Activated CD8-positive, alpha-beta memory T cell treated with anti-CD3 and anti-CD28 coated beads for 48 hours (primary cell): ENCODE data around the gene BCAT1.

Experiments used
- DNase-seq, 3 experiments: peaks; one replicate each; pipeline ENCODE4 v3.0.0-alpha.2; 2020; ENCODE audit warnings: low read depth in 2 of 3, low spot score in 2 of 3

BCAT1 gene

GRCh38 chr12:24770821-24771220 is 178.1 kb downstream of the BCAT1 start:
- no peak for DNase-seq

DNA sequence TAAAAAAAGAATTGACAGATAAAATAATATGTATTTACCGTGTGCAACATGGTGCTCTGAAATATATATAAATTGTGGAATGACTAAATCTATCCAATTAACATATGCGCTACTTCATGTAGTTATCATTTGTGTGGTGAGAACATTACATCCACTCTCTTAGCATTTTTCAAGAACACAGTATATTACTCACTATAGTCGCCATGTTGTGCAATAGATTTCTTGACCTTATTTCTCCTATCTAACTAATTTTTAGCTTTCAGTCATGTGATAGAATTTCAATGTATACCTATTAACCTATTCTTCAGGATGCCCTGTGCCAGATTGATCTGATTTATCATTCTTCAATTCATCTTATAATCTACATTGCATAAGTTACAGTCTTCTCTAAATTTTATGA is 178.6 kb downstream of the BCAT1 start:
- no peak for DNase-seq

DNA sequence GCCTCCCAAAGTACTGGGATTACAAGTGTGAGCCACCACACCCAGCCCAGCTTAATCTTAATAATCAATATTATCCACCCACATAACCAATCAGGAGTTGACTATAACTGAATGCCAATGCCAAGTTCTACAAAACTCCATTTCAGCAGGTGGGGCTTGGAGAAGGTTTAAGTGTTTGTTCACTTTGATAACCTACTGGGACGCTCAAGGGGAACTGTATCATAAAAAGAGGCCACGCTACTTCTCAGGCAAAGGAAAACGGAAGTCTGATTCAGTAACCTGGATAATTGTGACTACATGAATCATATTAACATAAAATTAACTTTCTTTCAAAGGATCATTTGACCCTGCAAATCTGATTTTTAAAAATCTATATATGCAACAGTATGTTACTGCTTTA is 179.2 kb downstream of the BCAT1 start:
- no peak for DNase-seq

DNA sequence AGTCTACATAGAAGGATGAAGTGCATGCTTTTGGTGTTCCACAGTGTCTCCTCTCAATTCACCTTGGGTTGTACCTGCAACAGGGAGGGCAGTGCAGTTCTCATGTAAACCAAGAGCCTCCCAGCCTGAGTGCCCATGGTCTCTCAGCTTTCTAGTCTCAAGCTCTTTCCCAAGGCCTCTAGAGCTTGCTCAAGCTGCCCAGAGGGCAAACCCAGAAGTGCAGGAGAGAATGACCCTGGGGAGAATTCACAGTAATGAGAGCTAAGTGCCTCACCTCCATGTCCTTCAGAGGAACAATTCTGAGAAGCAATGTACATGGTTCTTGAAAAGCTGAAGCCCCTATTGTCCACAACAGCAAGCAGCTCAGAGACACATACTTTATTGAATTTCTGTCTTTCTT is 180.5 kb downstream of the BCAT1 start:
- DNase-seq = no peak

DNA sequence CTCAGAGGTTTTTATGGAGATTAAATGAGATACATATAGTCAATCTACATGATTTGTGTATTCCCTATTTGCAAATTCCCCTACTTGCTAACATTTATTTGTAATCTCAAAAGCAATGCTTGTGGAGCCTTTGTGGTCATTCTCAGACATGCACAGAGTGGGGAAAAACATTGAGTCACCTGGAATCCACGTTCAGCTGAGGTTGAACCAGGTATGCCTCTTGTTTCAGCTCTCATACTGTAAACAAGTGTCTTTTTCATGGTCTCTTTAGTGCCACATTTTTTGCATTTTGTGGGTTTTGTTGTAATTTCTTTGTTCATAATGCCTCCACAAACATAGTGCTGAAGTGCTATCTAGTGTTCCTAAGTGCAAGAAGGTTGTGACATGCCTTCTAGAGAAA is 181.9 kb downstream of the BCAT1 start:
- DNase-seq = no peak

GRCh38 chr12:24764712-24765111 is 184.2 kb downstream of the BCAT1 start:
- no peak for DNase-seq

- DNase-seq = no peak
Observed at GRCh38 chr12:24760606-24761378, 188.1 kb downstream of the BCAT1 start.

DNA sequence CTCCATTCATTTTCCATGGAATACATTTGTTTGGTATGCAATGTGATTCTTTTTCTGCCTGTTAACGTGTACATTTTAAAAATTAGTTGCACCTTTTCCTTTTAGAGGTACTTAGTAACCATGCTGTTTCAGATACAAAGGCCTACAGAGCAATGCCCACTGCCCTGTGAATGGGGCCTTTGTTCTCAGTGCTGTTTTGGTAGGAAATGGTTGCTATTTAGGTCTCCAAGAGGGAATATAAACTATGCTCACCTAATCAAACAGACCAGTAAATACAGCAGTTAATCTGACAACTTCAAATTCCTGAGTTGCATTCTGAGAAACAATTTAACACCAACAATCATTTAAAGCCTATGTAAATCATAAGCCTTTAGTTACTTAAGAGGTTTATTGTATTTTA is 188.7 kb downstream of the BCAT1 start:
- DNase-seq = no peak
